GM23338 (cell line): ENCODE results near the gene TSACC. TPM values are rescaled to one million over a fixed set of nuclear protein-coding genes. Genes with fewer than 3 reads are reported as not detected.

Experiments
- ATAC-seq: fragments of 200-7000 bp; cut with Tn5 transposase; 3 replicates; pipeline ENCODE4 v1.9.1; 2020
- DNase-seq: peaks from one replicate; pipeline ENCODE4 v3.0.0-alpha.2; 2015; ENCODE audit warnings: low spot score
- H2AFZ ChIP-seq: fragments of 200-600 bp; sonication (generic); 2 replicates; pipeline ENCODE4 v1.8.0; 2016; ENCODE audit warnings: antibody characterized with exemption, mild to moderate bottlenecking, moderate library complexity
- H3F3A ChIP-seq: fragments of 200-600 bp; sonication (generic); replicated peaks from 2 replicates; pipeline ENCODE4 v1.8.0; 2017; ENCODE audit warnings: antibody characterized with exemption, mixed run types, low read depth
- H3K27ac ChIP-seq: fragments of 200-600 bp; sonication (generic); 2 replicates; pipeline ENCODE4 v1.6.1; 2016; ENCODE audit warnings: low read depth
- H3K27me3 ChIP-seq: fragments of 200-600 bp; sonication (generic); 2 replicates; pipeline ENCODE4 v1.8.0; 2016; ENCODE audit warnings: mild to moderate bottlenecking, mixed run types, moderate library complexity; ENCODE audit not compliant: insufficient read depth
- H3K36me3 ChIP-seq: fragments of 200-600 bp; sonication (generic); 2 replicates; pipeline ENCODE4 v1.8.0; 2016; ENCODE audit warnings: mild to moderate bottlenecking; ENCODE audit not compliant: insufficient read depth
- H3K4me1 ChIP-seq: fragments of 200-600 bp; sonication (generic); 2 replicates; pipeline ENCODE4 v1.8.0; 2016; ENCODE audit warnings: mild to moderate bottlenecking, moderate library complexity; ENCODE audit not compliant: insufficient read depth
- H3K4me2 ChIP-seq: fragments of 200-600 bp; sonication (generic); 2 replicates; pipeline ENCODE4 v1.7.1; 2017; ENCODE audit warnings: mixed run types
- H3K4me3 ChIP-seq: fragments of 200-600 bp; sonication (generic); 2 replicates; pipeline ENCODE4 v1.6.1; 2016; ENCODE audit warnings: mixed run types
- H3K79me2 ChIP-seq: fragments of 200-600 bp; sonication (generic); replicated peaks from 2 replicates; pipeline ENCODE4 v1.8.0; 2017; ENCODE audit warnings: mild to moderate bottlenecking; ENCODE audit not compliant: insufficient read depth
- H3K9me2 ChIP-seq: fragments of 200-600 bp; sonication (generic); 2 replicates; pipeline ENCODE4 v1.8.0; 2017; ENCODE audit not compliant: insufficient read depth
- H4K20me1 ChIP-seq: fragments of 200-600 bp; sonication (generic); replicated peaks from 2 replicates; pipeline ENCODE4 v1.8.0; 2017; ENCODE audit warnings: mild to moderate bottlenecking; ENCODE audit not compliant: insufficient read depth
- H3K27ac Mint-ChIP-seq: 2 replicates; pipeline ENCODE4 v1.8.0; 2020; ENCODE audit warnings: inconsistent platforms, mild to moderate bottlenecking, moderate library complexity, mixed read lengths
- H3K27me3 Mint-ChIP-seq: 3 replicates; pipeline ENCODE4 v1.8.0; 2022; ENCODE audit warnings: low read depth, mild to moderate bottlenecking, moderate library complexity, mixed read lengths, inconsistent platforms; ENCODE audit not compliant: insufficient read depth, poor library complexity
- H3K36me3 Mint-ChIP-seq: 3 replicates; pipeline ENCODE4 v1.8.0; 2021; ENCODE audit warnings: low read depth, mild to moderate bottlenecking, inconsistent platforms, moderate library complexity, mixed read lengths
- H3K4me1 Mint-ChIP-seq: 3 replicates; pipeline ENCODE4 v1.8.0; 2020; ENCODE audit warnings: mild to moderate bottlenecking, inconsistent platforms, mixed read lengths
- H3K4me3 Mint-ChIP-seq: 3 replicates; pipeline ENCODE4 v1.8.0; 2021; ENCODE audit warnings: moderate library complexity, mild to moderate bottlenecking, inconsistent platforms, mixed read lengths
- H3K9me3 Mint-ChIP-seq: 3 replicates; pipeline ENCODE4 v1.8.0; 2020; ENCODE audit warnings: moderate library complexity, mild to moderate bottlenecking, inconsistent platforms, mixed read lengths
- EZH2 ChIP-seq: fragments of 200-600 bp; sonication (generic); IDR thresholded peaks from one replicate; pipeline ENCODE4 v1.8.0; 2017; ENCODE audit warnings: antibody characterized with exemption, mild to moderate bottlenecking, low read depth; ENCODE audit not compliant: unreplicated experiment
- EZH2phosphoT487 ChIP-seq: fragments of 200-600 bp; sonication (generic); IDR thresholded peaks from one replicate; pipeline ENCODE4 v1.8.1; 2018; ENCODE audit warnings: antibody characterized with exemption; ENCODE audit not compliant: unreplicated experiment
- STAT1 ChIP-seq: IDR thresholded peaks from one replicate; pipeline ENCODE4 v1.6.1; 2016; ENCODE audit warnings: antibody characterized with exemption; ENCODE audit not compliant: unreplicated experiment
- polyA plus RNA-seq: library from polyadenylated mRNA; unstranded; fragments of >200 nt; fragmentation: Nextera tagmentation; extraction: Ambion mirVana; gene quantifications from 2 replicates; pipeline ENCODE4 v1.2.1, GENCODE V29; 2016
- total RNA-seq: library from RNA; depleted of rRNA; stranded (reverse); fragments of >200 nt; shearing (Covaris generic); gene quantifications from 2 replicates; pipeline ENCODE4 v1.2.3, GENCODE V29; 2014
- TF ChIP-seq, protein P1 (sequence below): IDR thresholded peaks from one replicate; pipeline ENCODE4 v1.6.1; 2018; ENCODE audit warnings: antibody characterized with exemption; ENCODE audit not compliant: unreplicated experiment
- TF ChIP-seq, protein P2 (sequence below), 2 experiments: fragments of 200-600 bp in 1 of 2; sonication (generic) in 1 of 2; conservative IDR thresholded peaks; 2 replicates each; pipeline versions ENCODE4 v1.5.1 to v1.6.1; 2016 to 2017; ENCODE audit warnings: antibody characterized with exemption in 2 of 2, low read depth in 2 of 2, mild to moderate bottlenecking in 2 of 2, moderate library complexity in 1 of 2
- TF ChIP-seq, protein P3 (sequence below): IDR thresholded peaks from 2 replicates; pipeline ENCODE4 v1.6.1; 2016; ENCODE audit warnings: antibody characterized with exemption

Gene TSACC
- total and polyA plus RNA-seq, 2 experiments from 2014 or later, result 2.5 to 9.8 TPM

DNA sequence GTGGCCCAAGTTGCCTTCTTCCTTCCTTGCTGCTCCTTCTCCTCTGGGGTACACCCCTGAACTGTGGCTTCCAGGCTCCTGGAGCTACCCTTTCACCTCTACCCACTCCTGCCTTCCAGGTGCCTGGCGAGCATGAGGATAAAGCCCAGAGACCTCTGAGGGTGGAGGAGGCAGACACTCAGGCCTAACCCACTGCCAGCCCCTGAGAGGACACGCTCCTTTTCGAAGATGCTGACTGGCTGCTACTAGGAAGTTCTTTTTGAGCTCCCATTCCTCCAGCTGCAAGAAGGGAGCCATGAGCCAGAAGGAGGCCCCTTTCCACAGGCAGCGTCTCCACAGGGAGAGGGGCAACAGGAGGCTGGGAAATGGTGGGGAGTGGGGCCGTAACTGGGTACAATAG is 46.3 kb downstream of the TSACC start (continued):
- TF ChIP-seq, protein P1, sequence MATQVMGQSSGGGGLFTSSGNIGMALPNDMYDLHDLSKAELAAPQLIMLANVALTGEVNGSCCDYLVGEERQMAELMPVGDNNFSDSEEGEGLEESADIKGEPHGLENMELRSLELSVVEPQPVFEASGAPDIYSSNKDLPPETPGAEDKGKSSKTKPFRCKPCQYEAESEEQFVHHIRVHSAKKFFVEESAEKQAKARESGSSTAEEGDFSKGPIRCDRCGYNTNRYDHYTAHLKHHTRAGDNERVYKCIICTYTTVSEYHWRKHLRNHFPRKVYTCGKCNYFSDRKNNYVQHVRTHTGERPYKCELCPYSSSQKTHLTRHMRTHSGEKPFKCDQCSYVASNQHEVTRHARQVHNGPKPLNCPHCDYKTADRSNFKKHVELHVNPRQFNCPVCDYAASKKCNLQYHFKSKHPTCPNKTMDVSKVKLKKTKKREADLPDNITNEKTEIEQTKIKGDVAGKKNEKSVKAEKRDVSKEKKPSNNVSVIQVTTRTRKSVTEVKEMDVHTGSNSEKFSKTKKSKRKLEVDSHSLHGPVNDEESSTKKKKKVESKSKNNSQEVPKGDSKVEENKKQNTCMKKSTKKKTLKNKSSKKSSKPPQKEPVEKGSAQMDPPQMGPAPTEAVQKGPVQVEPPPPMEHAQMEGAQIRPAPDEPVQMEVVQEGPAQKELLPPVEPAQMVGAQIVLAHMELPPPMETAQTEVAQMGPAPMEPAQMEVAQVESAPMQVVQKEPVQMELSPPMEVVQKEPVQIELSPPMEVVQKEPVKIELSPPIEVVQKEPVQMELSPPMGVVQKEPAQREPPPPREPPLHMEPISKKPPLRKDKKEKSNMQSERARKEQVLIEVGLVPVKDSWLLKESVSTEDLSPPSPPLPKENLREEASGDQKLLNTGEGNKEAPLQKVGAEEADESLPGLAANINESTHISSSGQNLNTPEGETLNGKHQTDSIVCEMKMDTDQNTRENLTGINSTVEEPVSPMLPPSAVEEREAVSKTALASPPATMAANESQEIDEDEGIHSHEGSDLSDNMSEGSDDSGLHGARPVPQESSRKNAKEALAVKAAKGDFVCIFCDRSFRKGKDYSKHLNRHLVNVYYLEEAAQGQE, result no peak
- TF ChIP-seq EZH2phosphoT487, result no peak

DNA sequence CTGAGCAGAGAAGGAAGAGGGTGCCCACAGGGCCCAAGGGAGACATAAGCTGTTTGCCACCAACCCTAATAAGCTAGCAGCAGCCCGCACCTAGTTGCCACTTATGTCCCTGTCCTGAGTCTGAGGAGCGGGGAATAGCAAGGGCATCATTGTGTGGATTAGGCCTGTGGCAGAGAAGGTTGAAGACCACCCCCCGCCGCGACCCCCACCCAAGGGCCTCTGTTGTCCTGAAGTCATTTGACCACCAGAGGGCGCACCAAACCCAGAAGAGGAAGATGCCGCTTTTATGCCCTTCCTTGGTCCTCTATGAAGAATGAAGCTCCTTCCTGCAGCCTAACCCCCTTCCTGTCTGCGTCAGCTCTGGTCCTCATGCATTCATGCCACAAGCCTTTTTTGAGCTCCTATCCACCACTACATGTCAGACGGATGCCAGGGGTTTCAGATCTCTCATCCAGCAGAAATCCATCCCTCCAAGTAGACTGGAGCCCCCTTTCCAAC is 47.3 kb downstream of the TSACC start:
- Histone ChIP-seq H3K9me2 (no peaks in the 10 kb centered on the region), H3F3A (peaks cover 27% of the 10 kb centered on the region), H3K4me1 (peaks cover 23% of the 10 kb centered on the region), H3K4me2 (no peak overlapping the region), H3K79me2 (no peaks in the 10 kb centered on the region), H2AFZ (no peak overlapping the region), H3K27ac (no peak overlapping the region), H4K20me1 (no peaks in the 10 kb centered on the region), H3K4me3 (no peak overlapping the region), H3K36me3 (no peaks in the 10 kb centered on the region), H3K27me3 (peaks cover 49% of the 10 kb centered on the region)
- no peak overlapping the region for H3K27ac Mint-ChIP-seq
- peak; percentile 5 for ATAC-seq
- H3K4me1 Mint-ChIP-seq, result peaks cover 33% of the 10 kb centered on the region
- DNase-seq, result peak; percentile 89
- H3K36me3 Mint-ChIP-seq, result no peaks in the 10 kb centered on the region
- no peak for TF ChIP-seq EZH2
- TF ChIP-seq, protein P2, sequence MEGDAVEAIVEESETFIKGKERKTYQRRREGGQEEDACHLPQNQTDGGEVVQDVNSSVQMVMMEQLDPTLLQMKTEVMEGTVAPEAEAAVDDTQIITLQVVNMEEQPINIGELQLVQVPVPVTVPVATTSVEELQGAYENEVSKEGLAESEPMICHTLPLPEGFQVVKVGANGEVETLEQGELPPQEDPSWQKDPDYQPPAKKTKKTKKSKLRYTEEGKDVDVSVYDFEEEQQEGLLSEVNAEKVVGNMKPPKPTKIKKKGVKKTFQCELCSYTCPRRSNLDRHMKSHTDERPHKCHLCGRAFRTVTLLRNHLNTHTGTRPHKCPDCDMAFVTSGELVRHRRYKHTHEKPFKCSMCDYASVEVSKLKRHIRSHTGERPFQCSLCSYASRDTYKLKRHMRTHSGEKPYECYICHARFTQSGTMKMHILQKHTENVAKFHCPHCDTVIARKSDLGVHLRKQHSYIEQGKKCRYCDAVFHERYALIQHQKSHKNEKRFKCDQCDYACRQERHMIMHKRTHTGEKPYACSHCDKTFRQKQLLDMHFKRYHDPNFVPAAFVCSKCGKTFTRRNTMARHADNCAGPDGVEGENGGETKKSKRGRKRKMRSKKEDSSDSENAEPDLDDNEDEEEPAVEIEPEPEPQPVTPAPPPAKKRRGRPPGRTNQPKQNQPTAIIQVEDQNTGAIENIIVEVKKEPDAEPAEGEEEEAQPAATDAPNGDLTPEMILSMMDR (conservative IDR thresholded peaks at IDR 0.05; ENCODE audit: low read depth in 2 of 2), result peak; percentile 92 to 96
- no peaks in the 10 kb centered on the region for H3K9me3 Mint-ChIP-seq
- no peak overlapping the region for H3K4me3 Mint-ChIP-seq
- peaks cover 62% of the 10 kb centered on the region for H3K27me3 Mint-ChIP-seq

DNA sequence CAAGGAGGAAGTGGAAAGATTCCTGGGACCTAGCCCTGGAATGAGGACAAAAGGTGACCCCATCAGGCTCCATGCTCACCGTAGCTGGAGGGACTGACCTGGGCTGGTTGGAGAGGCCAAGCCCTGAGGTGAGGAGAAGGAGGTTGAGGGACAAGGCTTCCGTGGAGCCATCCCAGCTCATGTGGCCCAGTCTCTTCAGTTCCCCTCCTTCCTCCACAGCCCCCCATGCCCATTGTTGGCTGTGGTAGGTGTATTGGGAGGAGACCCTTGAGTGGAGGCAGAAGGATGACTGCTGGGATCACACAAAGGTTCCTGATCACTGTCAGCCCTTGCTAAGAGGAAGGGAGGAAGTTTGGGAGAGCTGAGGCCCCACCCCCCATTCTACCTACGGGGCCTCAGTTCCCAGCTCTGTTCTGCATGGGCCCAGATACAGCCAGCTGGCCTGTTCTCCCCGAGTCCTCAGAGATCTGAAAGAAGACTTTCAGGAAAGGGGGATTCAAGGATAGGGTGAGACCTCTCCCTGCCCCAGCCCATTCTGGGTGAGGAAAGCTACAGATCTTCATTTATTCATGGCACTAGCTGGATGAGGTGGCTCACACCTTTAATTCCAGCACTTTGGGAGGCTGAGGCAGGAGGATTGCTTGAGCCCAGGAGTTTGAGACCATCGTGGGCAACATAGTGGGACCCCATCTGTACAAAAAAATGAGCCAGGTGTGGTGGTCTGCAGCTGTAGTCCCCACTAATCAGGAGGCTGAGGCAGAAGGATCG is 48.0 kb downstream of the TSACC start:
- Histone ChIP-seq H3K4me1 (peaks cover 30% of the 10 kb centered on the region), H3K36me3 (no peaks in the 10 kb centered on the region), H3K27me3 (peaks cover 57% of the 10 kb centered on the region), H4K20me1 (no peaks in the 10 kb centered on the region), H3K9me2 (no peaks in the 10 kb centered on the region), H3K4me3 (no peak overlapping the region), H3F3A (peaks cover 27% of the 10 kb centered on the region), H3K27ac (no peak overlapping the region), H3K4me2 (no peak overlapping the region), H3K79me2 (no peaks in the 10 kb centered on the region), H2AFZ (no peak overlapping the region)
- DNase-seq, result no peak
- Mint-ChIP-seq H3K27me3 (peaks cover 66% of the 10 kb centered on the region), H3K27ac (no peak overlapping the region), H3K9me3 (no peaks in the 10 kb centered on the region), H3K4me3 (no peak overlapping the region), H3K4me1 (peaks cover 40% of the 10 kb centered on the region), H3K36me3 (no peaks in the 10 kb centered on the region)
- ATAC-seq, result no peak
- TF ChIP-seq, protein P1, result no peak
- TF ChIP-seq EZH2phosphoT487 (no peak), STAT1 (no peak)
- TF ChIP-seq, protein P3, sequence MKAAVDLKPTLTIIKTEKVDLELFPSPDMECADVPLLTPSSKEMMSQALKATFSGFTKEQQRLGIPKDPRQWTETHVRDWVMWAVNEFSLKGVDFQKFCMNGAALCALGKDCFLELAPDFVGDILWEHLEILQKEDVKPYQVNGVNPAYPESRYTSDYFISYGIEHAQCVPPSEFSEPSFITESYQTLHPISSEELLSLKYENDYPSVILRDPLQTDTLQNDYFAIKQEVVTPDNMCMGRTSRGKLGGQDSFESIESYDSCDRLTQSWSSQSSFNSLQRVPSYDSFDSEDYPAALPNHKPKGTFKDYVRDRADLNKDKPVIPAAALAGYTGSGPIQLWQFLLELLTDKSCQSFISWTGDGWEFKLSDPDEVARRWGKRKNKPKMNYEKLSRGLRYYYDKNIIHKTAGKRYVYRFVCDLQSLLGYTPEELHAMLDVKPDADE, result no peak
